Dedifferentiated amniotic fluid mesenchymal stem cell (primary cell): Measurements from ENCODE around the gene KRTAP5-2.
"Not testable (repeated sequence)": the region's sequence is repeated elsewhere in the genome, so short reads cannot be mapped to it uniquely, and the experiment has no call there.

Experiments used
- DNase-seq: peaks from one replicate; pipeline ENCODE4 v3.0.0-alpha.2; 2016; ENCODE audit errors: extremely low spot score

KRTAP5-2 gene

DNA sequence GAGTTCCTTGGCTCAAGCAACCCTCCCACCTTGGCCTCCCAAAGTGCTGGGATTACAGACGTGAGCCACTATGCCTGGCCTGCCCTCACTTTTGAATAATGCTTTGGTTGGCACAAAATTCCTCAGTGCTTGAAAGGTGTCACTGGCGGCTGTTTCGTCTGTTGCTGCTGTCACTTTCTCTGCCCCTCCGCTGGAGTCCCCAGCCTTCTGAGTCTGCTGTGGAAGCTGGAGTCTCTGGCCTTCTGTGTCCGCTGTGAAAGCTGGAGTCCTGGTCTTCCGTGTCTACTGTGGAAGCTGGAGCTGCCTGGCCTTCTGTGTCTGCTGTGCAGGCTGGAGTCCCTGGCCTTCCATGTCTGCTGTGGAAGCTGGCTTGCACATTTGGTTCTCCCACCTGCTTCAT lies 8.1 kb downstream of the KRTAP5-2 start:
- DNase-seq = no peak

- not testable (repeated sequence) for DNase-seq
These were observed 8.7 kb downstream of the KRTAP5-2 start for GRCh38 chr11:1589191-1589963.

DNA sequence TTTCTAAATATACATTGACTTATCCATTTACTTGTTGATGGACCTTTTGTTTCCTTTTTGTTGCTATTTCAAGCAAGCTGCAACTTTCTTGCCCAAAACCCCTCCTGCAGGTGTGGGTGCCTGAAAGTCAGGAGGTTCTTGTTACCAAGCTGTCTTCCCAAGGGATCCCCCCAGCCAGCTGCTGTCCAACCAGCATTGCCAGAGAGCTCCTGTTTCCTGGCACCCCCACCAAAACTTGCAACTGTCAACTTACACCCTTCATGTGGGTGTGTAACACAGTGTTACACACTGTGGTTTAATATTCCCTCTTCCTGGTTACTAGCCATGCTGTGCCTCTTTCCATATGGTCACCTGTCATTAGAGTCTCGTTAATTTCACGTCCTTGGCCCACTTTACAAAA lies 11.4 kb downstream of the KRTAP5-2 start:
- DNase-seq = no peak

- not testable (repeated sequence) for DNase-seq
These were observed 13.3 kb downstream of the KRTAP5-2 start, which contains the start of gene KRTAP5-1 for GRCh38 chr11:1584661-1585370. KRTAP5-1 (minus strand) TSS chr11:1585283; CDS start chr11:1585249, 34 bp downstream.

- not testable (repeated sequence) for DNase-seq
These were observed 15.2 kb downstream of the KRTAP5-2 start for GRCh38 chr11:1582909-1583308.

DNA sequence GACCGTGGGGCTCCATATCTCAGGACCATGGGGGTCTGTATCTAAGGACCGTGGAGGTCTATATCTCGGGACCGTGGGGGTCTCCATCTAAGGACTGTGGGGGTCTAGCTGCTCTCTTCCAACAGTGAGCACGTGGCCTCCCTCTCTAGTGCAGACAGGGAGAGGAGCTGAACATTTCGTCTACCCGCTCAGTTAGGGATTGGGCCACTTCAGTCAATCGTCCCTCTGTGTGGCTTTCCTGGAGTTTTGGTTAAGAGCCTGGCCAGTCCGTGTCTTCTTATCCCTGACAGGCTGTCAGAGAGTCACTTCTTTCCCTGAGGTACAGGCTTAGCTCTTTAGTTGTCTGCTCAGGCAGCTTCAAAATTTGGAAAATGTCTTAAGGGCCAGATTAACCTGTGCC lies 16.1 kb downstream of the KRTAP5-2 start:
- no peak for DNase-seq

GRCh38 chr11:1576825-1577224 lies 21.3 kb downstream of the KRTAP5-2 start:
- no peak for DNase-seq

DNA sequence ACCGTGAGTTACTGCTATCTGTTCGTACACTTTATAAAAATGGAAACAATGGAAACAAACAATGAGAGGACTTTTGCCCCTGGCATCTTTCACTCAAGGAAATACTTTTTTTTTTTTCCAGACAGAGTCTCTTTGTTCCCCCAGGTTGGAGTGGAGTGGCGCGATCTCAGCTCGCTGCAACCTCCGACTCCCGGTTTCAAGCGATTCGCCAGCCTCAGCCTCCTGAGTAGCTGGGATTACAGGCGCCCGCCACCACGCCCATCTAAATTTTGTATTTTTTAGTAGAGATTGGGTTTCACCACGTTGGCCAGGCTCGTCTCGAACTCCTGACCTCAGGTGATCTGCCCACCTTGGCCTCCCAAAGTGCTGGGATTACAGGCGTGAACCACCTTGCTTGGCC lies 22.3 kb downstream of the KRTAP5-2 start:
- not testable (repeated sequence) for DNase-seq

GRCh38 chr11:1574933-1575242 lies 23.2 kb downstream of the KRTAP5-2 start:
- no peak for DNase-seq

GRCh38 chr11:1574238-1574932 lies 23.7 kb downstream of the KRTAP5-2 start:
- no peak for DNase-seq

DNA sequence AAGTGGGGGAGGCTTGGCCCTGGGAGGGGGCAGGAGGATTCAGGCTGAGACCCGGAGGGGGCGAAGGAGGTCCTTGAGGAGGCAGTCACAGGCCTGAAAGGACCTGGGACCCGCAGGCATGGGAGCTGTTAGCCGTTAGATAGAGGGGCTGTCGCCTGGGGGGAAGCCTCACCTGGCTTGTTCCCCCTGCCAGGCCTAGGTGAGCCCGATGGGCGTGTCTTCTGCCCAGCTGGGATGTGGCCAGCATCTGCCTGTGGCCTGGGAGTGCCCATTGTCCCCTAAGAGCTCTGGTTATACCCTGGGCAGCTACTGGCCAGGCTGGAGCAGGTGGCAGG lies 24.2 kb downstream of the KRTAP5-2 start:
- DNase-seq = no peak

DNA sequence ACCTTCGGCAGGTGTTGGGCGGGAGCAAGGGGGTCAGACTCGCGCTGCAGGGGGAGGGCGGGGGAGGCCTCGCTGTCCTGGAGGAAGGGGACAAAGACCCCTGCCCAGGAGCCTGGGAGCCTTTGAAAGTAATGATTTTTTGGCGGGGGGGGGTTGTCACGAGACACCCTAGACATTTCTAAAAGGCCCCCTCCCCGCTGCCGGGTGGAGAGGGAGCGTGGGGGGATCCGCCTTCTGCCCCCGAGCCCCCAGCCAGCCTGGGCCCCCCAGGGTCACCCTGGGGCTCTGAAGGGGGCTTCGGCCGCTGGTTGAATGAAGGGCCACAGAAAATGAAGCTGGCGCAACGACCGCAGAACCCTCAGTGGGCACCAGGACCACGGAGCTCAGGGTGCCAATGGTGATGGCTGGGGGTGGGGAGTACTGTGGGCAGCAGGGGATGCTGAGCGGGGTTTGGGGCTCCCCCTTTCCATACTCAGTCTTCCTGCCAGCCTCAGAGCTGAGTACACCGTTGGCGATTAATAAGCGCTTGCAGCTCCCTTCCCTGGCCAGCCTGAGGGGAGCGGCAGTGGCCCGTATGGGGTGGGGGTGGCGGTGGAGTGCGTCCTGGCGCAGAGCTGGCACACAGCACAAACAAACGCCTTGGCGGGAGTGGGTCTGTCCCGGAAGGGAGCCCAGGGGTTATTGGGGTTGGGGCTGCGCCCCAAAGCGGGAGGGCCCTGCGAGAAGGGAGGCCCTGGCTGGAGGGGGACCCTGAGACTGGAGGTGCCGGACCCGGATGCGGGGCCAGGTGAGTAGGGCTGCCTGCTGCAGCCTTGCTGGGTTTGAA lies 24.8 kb downstream of the KRTAP5-2 start:
- no peak for DNase-seq

DNA sequence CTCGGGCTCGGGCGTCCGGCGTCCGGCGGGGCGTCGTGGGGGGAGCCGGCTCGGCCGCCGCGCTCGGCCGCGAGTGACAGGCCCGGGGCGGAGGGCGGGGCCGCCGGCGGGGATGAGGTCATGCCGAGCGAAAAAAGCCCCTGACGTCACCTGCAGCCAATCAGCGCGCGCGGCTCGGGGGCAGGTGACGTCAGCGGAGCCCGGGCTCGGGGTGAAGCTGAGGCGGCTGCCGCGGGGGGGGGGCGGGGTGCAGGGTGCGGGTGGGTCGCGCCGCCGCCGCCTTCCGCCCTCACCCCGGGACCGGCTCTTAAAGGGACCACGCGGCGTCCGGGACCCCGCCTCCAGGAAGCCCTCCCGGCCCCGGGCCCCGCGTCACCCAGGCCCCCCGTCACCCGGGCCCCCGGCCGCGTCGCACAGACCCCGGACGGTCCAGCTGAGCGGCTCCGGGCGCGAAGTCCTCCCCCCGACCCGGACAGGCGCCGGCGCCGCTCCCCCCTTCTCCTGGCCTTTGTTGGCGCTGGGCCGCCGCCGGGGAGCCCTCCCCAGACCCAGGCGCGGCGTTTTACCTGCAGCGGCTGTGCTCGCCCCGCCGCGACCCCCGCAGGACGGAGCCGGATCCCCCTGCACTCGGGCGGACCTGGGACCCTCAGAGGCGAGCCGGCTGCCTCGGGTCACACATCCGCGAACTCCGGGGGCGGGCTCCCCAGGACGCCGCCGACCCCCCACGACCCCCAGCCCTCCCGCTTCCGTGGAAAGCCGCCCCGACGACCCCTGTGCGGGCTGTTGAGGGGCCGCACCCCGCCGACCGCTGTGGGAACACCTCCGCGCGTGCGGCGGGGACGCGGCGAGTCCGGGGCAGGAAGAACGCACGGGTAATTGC lies 25.7 kb downstream of the KRTAP5-2 start, which contains the start of gene DUSP8:
Gene DUSP8, minus strand, starts transcription at position 75 of the 880 bp plus-strand sequence. CDS start 6,445 bp downstream, outside the sequence.
- peak; percentile 75 for DNase-seq

GRCh38 chr11:1571760-1572196 lies 26.3 kb downstream of the KRTAP5-2 start:
- no peak for DNase-seq

GRCh38 chr11:1570896-1571759 lies 27.0 kb downstream of the KRTAP5-2 start:
- no peak for DNase-seq

DNA sequence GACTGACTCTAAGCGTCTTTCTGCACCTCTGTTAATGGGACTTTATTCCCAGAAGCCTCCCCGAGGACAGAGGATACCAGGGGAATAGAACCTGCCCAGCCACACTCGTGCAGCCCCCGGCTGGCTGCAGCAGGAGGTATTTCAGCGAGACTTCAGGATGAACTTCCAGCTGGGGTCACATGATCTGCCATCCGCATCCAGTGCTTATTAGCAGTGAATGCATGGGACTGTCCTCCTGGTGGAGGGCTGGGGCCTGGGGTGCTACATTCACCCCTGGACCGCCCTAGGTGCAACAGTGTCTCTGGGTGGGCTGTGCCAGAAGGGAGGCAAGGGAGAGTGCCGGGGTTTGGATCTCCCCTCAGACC lies 27.6 kb downstream of the KRTAP5-2 start:
- DNase-seq = no peak

DNA sequence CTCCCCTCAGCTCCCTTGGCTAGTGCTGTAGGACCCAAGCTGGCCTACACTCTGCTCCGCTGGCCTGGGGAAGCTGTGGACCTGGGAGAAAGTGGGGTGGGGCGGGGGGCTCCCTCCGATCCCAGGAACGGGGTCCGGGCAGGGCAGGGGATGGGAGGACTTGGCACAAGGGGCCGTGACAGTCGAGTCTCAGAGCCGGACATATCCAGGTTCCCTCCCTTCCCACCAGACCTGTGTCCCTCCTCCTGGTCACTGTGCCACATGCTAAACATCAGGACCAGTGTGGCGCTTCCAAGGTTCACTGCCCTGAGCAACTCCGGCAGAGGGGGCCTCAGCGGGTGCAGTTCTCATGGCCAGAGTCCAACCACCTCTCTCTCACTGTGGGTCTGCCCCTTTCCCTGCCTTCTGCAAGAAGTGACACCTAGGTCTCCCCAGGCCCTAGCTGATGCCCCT lies 28.1 kb downstream of the KRTAP5-2 start:
- no peak for DNase-seq

DNA sequence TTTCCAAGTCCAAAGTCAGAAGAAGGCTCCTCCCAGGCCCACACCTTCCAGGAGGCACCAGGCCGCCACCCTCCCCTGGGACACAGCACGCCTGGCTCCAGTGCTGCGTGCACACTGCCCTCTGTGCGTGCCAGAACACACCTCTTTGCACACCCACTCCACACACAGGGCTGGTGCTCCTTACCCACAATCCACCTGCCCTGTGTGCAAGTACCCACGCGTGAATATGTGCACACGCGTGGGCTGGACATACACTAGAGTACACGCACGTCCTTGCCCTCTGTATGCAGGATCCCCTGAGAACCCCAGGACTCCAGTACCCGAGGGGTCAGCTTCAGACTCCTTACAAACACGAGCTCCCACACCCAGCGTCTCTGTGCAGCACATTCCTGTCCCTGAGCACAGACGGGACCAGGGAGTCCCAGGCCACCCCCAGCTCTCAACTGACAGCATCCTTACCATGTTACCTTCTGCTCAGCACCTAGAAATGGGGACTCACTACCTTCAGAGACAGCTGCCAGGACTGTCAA lies 28.8 kb downstream of the KRTAP5-2 start:
- DNase-seq = no peak

GRCh38 chr11:1568441-1568911 lies 29.6 kb downstream of the KRTAP5-2 start:
- no peak for DNase-seq
